SK-N-SH treated with all-trans-retinoic acid at 6 μM for 48 hours (cell line): Measurements from ENCODE around the gene RFX4.

Experiments used
- ATAC-seq: fragments of 200-7000 bp; cut with Tn5 transposase; 3 replicates; pipeline ENCODE4 v1.9.1; 2020; ENCODE audit warnings: mild to moderate bottlenecking, moderate library complexity
- ARNTL ChIP-seq: fragments of 450-650 bp; formaldehyde crosslinking; IDR thresholded peaks from 2 replicates; pipeline ENCODE4 v1.5.0; 2020; ENCODE audit warnings: low read depth, mild to moderate bottlenecking, moderate library complexity, borderline replicate concordance
- BACH2 ChIP-seq: fragments of 250-450 bp; sonication (Bioruptor Pico); IDR thresholded peaks from 2 replicates; pipeline ENCODE4 v1.9.0; 2021; ENCODE audit warnings: mild to moderate bottlenecking, borderline replicate concordance
- ESRRG ChIP-seq: fragments of 250-450 bp; sonication (Bioruptor Pico); IDR thresholded peaks from 2 replicates; pipeline ENCODE4 v1.6.1; 2021; ENCODE audit warnings: mild to moderate bottlenecking
- GLIS3 ChIP-seq: fragments of 250-450 bp; sonication (Bioruptor Pico); IDR thresholded peaks from 2 replicates; pipeline ENCODE4 v1.5.0; 2020; ENCODE audit warnings: mild to moderate bottlenecking, moderate library complexity
- ISL1 ChIP-seq: fragments of 250-450 bp; sonication (Bioruptor Pico); IDR thresholded peaks from 2 replicates; pipeline ENCODE4 v2.1.2; 2022; ENCODE audit warnings: mild to moderate bottlenecking, moderate library complexity
- OSR1 ChIP-seq: fragments of 250-450 bp; sonication (Bioruptor Pico); IDR thresholded peaks from 2 replicates; pipeline ENCODE4 v1.8.0; 2022; ENCODE audit warnings: moderate library complexity, mild to moderate bottlenecking, inconsistent platforms
- PPARA ChIP-seq: fragments of 250-450 bp; sonication (Bioruptor Pico); IDR thresholded peaks from 2 replicates; pipeline ENCODE4 v1.5.0; 2020; ENCODE audit warnings: mild to moderate bottlenecking, borderline replicate concordance
- RARB ChIP-seq: fragments of 250-450 bp; sonication (Bioruptor Pico); IDR thresholded peaks from 2 replicates; pipeline ENCODE4 v1.8.0; 2021; ENCODE audit warnings: mild to moderate bottlenecking, moderate library complexity
- SNAI2 ChIP-seq: fragments of 250-450 bp; sonication (Bioruptor Pico); IDR thresholded peaks from 2 replicates; pipeline ENCODE4 v1.5.0; 2020; ENCODE audit warnings: mild to moderate bottlenecking, moderate library complexity
- TCF4 ChIP-seq: fragments of 250-450 bp; sonication (Bioruptor Pico); IDR thresholded peaks from 2 replicates; pipeline ENCODE4 v1.8.0; 2021; ENCODE audit warnings: mild to moderate bottlenecking, moderate library complexity, borderline replicate concordance
- TOX ChIP-seq: fragments of 250-450 bp; sonication (Bioruptor Pico); IDR thresholded peaks from 2 replicates; pipeline ENCODE4 v1.8.0; 2021; ENCODE audit warnings: mild to moderate bottlenecking, moderate library complexity, borderline replicate concordance
- ZC3H10 ChIP-seq: fragments of 250-450 bp; sonication (Bioruptor Pico); IDR thresholded peaks from 2 replicates; pipeline ENCODE4 v1.5.1; 2021; ENCODE audit warnings: mild to moderate bottlenecking, moderate library complexity
- ZFP3 ChIP-seq: fragments of 250-450 bp; sonication (Bioruptor Pico); IDR thresholded peaks from 2 replicates; pipeline ENCODE4 v1.5.0; 2020; ENCODE audit warnings: mild to moderate bottlenecking, moderate library complexity
- ZFP30 ChIP-seq: fragments of 450-650 bp; formaldehyde crosslinking; IDR thresholded peaks from 2 replicates; pipeline ENCODE4 v1.5.0; 2022; ENCODE audit warnings: mild to moderate bottlenecking, moderate library complexity
- ZNF565 ChIP-seq: fragments of 450-650 bp; formaldehyde crosslinking; conservative IDR thresholded peaks from 2 replicates; pipeline ENCODE4 v1.5.0; 2020; ENCODE audit warnings: low read depth, mild to moderate bottlenecking, moderate library complexity
- ZNF70 ChIP-seq: fragments of 450-650 bp; formaldehyde crosslinking; IDR thresholded peaks from 2 replicates; pipeline ENCODE4 v1.5.0; 2020; ENCODE audit warnings: mild to moderate bottlenecking, moderate library complexity
- ZNF8 ChIP-seq: fragments of 450-650 bp; formaldehyde crosslinking; IDR thresholded peaks from 2 replicates; pipeline ENCODE4 v1.5.0; 2020; ENCODE audit warnings: mild to moderate bottlenecking, moderate library complexity
- TF ChIP-seq, protein P1 (sequence below): fragments of 250-450 bp; sonication (Bioruptor Pico); IDR thresholded peaks from 2 replicates; pipeline ENCODE4 v1.5.0; 2020; ENCODE audit warnings: mild to moderate bottlenecking, moderate library complexity
- TF ChIP-seq, protein P2 (sequence below): fragments of 250-450 bp; sonication (Bioruptor Pico); IDR thresholded peaks from 2 replicates; pipeline ENCODE4 v1.8.0; 2021; ENCODE audit warnings: low read depth, mild to moderate bottlenecking, moderate library complexity, borderline replicate concordance
- TF ChIP-seq, protein P3 (sequence below): fragments of 250-450 bp; sonication (Bioruptor Pico); IDR thresholded peaks from 2 replicates; pipeline ENCODE4 v1.8.0; 2020; ENCODE audit warnings: mild to moderate bottlenecking, moderate library complexity, borderline replicate concordance
- TF ChIP-seq, protein P4 (sequence below): fragments of 250-450 bp; sonication (Bioruptor Pico); IDR thresholded peaks from 2 replicates; pipeline ENCODE4 v1.5.1; 2020; ENCODE audit warnings: low read depth, mild to moderate bottlenecking, moderate library complexity
- TF ChIP-seq, protein P5 (sequence below): fragments of 250-450 bp; sonication (Bioruptor Pico); IDR thresholded peaks from 2 replicates; pipeline ENCODE4 v1.5.1; 2021; ENCODE audit warnings: mild to moderate bottlenecking, moderate library complexity

RFX4 gene

DNA sequence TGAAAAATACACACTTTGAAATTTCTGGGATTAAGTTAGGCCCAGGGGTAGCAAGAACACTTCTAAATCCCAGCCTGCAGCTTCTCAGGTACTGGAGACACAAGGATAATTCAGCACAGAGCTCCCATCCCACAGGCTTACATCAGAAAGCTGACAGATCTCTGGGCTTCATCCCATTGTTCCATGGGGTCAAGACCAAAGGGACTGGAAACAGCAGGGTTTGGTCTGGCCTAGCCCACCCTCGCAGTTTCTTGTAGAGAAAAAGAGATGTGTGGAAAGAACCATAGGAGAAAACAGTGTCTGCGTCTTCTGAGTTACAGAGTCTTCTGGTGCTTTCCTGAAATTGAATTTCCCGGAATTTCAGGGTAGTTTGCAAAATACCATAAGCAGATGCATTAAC is 132.1 kb downstream of the RFX4 start:
- ATAC-seq, result no peak

DNA sequence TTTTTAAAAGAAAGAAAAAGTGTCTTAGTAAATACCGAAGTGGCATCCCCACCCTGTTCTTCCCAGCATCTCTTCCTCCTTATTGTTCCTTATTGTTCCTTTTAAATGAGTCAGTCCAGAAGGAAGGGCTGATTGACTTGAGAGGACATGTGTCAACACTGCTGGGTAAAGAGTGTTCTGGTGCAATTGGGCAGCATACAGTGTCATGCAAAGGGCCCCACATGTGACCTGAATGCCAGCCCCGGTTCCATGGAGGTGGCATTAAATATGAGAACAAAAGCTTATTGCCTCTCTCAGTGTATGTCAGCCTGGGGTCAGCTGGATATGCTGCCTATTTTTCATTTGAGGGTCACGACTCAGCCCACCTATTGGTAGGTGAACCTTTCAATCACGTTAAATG is 132.8 kb downstream of the RFX4 start:
- no peak for TF ChIP-seq ZNF8 (CRISPR knock-in tag)
- no peak for TF ChIP-seq ZFP30
- TF ChIP-seq RARB (CRISPR knock-in tag), result no peak
- TF ChIP-seq ISL1 (CRISPR knock-in tag), result no peak
- TF ChIP-seq PPARA (CRISPR knock-in tag), result no peak
- TF ChIP-seq, protein P1, sequence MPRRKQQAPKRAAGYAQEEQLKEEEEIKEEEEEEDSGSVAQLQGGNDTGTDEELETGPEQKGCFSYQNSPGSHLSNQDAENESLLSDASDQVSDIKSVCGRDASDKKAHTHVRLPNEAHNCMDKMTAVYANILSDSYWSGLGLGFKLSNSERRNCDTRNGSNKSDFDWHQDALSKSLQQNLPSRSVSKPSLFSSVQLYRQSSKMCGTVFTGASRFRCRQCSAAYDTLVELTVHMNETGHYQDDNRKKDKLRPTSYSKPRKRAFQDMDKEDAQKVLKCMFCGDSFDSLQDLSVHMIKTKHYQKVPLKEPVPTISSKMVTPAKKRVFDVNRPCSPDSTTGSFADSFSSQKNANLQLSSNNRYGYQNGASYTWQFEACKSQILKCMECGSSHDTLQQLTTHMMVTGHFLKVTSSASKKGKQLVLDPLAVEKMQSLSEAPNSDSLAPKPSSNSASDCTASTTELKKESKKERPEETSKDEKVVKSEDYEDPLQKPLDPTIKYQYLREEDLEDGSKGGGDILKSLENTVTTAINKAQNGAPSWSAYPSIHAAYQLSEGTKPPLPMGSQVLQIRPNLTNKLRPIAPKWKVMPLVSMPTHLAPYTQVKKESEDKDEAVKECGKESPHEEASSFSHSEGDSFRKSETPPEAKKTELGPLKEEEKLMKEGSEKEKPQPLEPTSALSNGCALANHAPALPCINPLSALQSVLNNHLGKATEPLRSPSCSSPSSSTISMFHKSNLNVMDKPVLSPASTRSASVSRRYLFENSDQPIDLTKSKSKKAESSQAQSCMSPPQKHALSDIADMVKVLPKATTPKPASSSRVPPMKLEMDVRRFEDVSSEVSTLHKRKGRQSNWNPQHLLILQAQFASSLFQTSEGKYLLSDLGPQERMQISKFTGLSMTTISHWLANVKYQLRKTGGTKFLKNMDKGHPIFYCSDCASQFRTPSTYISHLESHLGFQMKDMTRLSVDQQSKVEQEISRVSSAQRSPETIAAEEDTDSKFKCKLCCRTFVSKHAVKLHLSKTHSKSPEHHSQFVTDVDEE (CRISPR knock-in tag), result no peak
- no peak for TF ChIP-seq SNAI2
- no peak for TF ChIP-seq ARNTL (CRISPR knock-in tag)
- TF ChIP-seq, protein P2, sequence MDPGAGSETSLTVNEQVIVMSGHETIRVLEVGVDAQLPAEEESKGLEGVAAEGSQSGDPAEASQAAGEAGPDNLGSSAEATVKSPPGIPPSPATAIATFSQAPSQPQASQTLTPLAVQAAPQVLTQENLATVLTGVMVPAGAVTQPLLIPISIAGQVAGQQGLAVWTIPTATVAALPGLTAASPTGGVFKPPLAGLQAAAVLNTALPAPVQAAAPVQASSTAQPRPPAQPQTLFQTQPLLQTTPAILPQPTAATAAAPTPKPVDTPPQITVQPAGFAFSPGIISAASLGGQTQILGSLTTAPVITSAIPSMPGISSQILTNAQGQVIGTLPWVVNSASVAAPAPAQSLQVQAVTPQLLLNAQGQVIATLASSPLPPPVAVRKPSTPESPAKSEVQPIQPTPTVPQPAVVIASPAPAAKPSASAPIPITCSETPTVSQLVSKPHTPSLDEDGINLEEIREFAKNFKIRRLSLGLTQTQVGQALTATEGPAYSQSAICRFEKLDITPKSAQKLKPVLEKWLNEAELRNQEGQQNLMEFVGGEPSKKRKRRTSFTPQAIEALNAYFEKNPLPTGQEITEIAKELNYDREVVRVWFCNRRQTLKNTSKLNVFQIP, result no peak
- no peak for TF ChIP-seq BACH2 (CRISPR knock-in tag)
- TF ChIP-seq, protein P3, sequence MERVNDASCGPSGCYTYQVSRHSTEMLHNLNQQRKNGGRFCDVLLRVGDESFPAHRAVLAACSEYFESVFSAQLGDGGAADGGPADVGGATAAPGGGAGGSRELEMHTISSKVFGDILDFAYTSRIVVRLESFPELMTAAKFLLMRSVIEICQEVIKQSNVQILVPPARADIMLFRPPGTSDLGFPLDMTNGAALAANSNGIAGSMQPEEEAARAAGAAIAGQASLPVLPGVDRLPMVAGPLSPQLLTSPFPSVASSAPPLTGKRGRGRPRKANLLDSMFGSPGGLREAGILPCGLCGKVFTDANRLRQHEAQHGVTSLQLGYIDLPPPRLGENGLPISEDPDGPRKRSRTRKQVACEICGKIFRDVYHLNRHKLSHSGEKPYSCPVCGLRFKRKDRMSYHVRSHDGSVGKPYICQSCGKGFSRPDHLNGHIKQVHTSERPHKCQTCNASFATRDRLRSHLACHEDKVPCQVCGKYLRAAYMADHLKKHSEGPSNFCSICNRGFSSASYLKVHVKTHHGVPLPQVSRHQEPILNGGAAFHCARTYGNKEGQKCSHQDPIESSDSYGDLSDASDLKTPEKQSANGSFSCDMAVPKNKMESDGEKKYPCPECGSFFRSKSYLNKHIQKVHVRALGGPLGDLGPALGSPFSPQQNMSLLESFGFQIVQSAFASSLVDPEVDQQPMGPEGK (CRISPR knock-in tag), result no peak
- no peak for TF ChIP-seq ZFP3 (CRISPR knock-in tag)
- no peak for TF ChIP-seq TOX
- TF ChIP-seq OSR1 (CRISPR knock-in tag), result no peak
- TF ChIP-seq ZC3H10 (CRISPR knock-in tag), result no peak
- no peak for TF ChIP-seq ESRRG (CRISPR knock-in tag)
- ATAC-seq, result no peak

More for the DNA sequence above, 132.1 kb downstream of the RFX4 start:
- no peak for TF ChIP-seq ZNF8 (CRISPR knock-in tag)
- no peak for TF ChIP-seq ZFP30
- TF ChIP-seq, protein P4, sequence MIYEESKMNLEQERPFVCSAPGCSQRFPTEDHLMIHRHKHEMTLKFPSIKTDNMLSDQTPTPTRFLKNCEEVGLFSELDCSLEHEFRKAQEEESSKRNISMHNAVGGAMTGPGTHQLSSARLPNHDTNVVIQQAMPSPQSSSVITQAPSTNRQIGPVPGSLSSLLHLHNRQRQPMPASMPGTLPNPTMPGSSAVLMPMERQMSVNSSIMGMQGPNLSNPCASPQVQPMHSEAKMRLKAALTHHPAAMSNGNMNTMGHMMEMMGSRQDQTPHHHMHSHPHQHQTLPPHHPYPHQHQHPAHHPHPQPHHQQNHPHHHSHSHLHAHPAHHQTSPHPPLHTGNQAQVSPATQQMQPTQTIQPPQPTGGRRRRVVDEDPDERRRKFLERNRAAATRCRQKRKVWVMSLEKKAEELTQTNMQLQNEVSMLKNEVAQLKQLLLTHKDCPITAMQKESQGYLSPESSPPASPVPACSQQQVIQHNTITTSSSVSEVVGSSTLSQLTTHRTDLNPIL (CRISPR knock-in tag), result no peak

DNA sequence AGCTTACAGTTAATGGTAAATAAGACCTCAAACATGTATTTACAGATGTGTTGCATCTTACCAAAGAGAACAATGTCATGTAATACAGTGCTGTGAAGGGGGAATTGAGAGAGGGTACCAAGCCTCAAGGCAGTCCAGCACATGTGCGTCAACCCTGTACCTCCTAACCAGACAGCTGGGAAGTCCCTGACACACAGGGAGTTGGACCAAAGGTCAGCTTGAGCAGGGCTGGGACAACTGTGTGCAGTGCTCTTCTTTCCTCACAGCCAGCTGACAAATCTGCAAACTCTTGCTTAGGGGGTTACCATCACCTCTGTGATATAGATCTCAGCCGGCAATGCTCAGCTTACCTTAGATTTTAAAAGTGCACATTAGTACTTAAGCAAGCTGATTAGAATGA is 134.9 kb downstream of the RFX4 start:
- no peak for ATAC-seq
- TF ChIP-seq, protein P1 (CRISPR knock-in tag), result no peak
- TF ChIP-seq ZFP3 (CRISPR knock-in tag), result no peak
- TF ChIP-seq ZC3H10 (CRISPR knock-in tag), result no peak
- TF ChIP-seq RARB (CRISPR knock-in tag), result no peak
- TF ChIP-seq ZNF8 (CRISPR knock-in tag), result no peak
- TF ChIP-seq, protein P2, result no peak
- TF ChIP-seq OSR1 (CRISPR knock-in tag), result no peak
- TF ChIP-seq TCF4 (CRISPR knock-in tag), result no peak
- TF ChIP-seq TOX, result no peak
- TF ChIP-seq ZFP30, result no peak
- TF ChIP-seq ARNTL (CRISPR knock-in tag), result no peak
- no peak for TF ChIP-seq ESRRG (CRISPR knock-in tag)
- TF ChIP-seq, protein P5, sequence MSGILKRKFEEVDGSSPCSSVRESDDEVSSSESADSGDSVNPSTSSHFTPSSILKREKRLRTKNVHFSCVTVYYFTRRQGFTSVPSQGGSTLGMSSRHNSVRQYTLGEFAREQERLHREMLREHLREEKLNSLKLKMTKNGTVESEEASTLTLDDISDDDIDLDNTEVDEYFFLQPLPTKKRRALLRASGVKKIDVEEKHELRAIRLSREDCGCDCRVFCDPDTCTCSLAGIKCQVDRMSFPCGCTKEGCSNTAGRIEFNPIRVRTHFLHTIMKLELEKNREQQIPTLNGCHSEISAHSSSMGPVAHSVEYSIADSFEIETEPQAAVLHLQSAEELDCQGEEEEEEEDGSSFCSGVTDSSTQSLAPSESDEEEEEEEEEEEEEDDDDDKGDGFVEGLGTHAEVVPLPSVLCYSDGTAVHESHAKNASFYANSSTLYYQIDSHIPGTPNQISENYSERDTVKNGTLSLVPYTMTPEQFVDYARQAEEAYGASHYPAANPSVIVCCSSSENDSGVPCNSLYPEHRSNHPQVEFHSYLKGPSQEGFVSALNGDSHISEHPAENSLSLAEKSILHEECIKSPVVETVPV (CRISPR knock-in tag), result no peak
- TF ChIP-seq PPARA (CRISPR knock-in tag), result no peak
- TF ChIP-seq GLIS3, result no peak
- no peak for TF ChIP-seq ZNF565
- TF ChIP-seq ZNF70 (CRISPR knock-in tag), result no peak
- no peak for TF ChIP-seq BACH2 (CRISPR knock-in tag)
